HCEC 1CT (cell line): ENCODE measurements around the gene ADPRS.
A peak's percentile ranks its signal among the peaks of the same experiment; 100 is the strongest.

Experiments
- DNase-seq: peaks from one replicate; pipeline ENCODE4 v3.0.0-alpha.2; 2017

ADPRS gene, protein sequence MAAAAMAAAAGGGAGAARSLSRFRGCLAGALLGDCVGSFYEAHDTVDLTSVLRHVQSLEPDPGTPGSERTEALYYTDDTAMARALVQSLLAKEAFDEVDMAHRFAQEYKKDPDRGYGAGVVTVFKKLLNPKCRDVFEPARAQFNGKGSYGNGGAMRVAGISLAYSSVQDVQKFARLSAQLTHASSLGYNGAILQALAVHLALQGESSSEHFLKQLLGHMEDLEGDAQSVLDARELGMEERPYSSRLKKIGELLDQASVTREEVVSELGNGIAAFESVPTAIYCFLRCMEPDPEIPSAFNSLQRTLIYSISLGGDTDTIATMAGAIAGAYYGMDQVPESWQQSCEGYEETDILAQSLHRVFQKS

GRCh38 chr1:36088577-36089392, at the start of gene ADPRS:
TSS of gene ADPRS (plus strand) at chr1:36088892. CDS start at chr1:36088905, 13 bp downstream.
- DNase-seq: peak; percentile 93

DNA sequence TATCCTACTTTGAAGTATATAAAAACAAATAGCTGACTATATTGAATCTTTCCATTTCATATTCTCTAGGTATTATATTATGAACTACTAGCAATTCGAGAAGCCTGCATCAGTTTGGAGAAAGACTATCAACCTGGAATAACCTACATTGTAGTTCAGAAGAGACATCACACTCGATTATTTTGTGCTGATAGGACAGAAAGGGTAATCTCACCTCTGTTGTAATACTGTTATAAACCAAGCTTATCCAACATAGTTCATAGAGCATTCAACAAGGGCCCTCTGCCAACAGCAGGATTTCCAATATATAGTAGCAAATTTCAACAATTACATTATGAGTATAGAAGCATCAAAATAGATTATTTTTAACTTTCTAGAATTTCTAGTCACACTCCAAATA, 48.5 kb upstream of the ADPRS start:
- DNase-seq: no peak

GRCh38 chr1:36051821-36052220, 36.9 kb upstream of the ADPRS start:
- DNase-seq: no peak

DNA sequence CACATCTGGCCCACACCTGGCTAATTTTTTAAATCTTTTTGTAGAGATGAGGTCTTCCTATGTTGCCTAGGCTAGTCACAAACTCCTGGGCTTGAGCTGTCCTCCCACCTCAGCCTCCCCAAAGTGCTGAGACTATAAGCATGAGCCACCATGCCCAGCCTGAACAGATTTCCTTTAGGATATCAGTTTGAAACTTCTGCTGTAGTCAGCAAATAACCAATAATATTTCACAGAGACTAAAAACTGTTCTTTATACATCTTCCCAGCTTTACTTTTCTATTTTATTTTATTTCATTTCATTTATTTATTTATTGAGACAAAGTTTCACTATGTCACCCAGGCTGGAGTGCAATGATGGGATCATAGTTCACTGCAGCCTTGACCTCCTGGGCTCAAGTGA, 34.7 kb upstream of the ADPRS start:
- DNase-seq: no peak

GRCh38 chr1:36055706-36056105, 33.0 kb upstream of the ADPRS start:
- DNase-seq: no peak

DNA sequence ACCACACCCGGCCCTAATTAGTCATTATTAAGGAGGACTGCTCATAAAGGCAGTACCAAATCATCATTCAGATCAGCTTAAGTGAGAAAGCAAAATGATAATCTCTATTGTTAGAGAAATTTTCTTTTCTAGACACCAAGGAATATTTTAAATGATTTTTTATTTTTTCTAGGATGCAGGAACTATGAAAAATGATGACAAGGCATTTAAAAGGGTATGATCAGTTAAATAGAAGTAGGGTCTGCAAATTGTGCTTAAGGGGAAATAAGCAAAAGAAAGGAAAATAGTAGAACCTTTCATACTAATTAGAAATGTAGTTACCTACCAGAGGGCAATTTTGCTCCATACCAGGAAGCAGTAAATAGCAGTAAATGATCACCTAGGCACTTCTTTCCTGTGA, 26.4 kb upstream of the ADPRS start:
- DNase-seq: no peak

DNA sequence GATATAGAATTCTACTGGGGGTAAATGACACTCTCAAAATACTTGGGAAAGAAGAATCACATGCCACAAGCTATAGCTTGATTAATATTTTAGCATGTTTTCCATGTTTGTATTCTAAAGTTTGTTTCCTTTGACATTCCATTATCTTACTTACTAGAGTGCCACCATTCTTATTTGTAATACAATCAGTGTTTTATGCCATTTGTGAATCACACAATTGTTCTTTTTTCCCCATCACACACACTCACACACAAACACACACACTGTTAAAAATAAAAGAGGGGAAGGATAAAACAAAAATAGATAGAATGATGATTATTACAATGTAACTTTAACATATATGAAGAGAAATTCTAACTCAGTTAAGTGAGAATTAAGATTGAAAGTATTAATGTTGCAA, 20.8 kb upstream of the ADPRS start:
- DNase-seq: no peak

- DNase-seq: no peak
Observed at GRCh38 chr1:36068866-36069265, 19.8 kb upstream of the ADPRS start.

GRCh38 chr1:36070349-36070748, 18.3 kb upstream of the ADPRS start:
- no peak for DNase-seq

DNA sequence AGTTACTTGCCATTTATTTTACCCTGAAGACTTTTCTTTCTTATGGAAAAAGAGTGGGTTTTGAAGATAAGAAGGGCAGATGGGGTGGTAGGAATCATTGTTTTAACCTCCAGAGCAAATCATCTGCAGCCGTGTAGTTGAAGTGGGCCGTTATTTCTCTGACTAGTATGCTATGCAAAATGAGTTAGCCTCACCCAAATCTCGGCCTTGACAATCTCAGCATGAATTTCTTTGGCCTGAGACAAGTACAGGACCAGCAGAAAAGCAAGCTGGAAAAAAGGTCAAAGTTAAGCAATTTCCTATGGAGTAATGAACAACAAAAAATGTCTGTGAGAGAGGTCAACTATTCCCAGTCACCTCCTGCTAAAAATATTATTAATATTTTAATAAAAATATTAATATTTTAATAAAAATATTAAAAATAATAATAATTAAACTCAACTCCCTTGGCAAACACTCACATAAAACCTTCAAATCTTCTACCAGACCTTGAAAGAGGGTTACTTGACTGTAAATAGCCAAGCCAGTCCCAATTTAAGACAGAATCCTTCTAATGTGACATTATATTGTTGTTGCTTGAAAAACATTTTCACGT, 11.6 kb upstream of the ADPRS start:
- DNase-seq: no peak

DNA sequence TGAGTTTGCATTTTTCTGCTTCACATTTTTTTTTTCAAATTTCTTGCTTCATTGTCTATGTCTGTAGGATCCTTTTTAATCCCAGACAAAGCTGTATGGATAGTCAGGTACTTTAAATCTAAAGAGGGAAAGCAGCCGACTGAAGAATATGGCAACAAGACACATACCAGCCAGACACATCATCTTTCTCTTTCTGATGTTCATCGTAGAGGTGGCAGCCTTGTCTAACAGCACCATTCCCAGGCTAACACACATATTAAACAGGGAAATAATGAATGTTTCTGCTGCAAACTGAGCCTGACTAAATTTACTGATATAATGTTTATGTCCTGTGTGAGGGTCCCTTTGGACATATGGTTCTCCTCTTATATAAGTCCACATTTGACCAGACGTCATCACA, 8.5 kb upstream of the ADPRS start:
- no peak for DNase-seq

DNA sequence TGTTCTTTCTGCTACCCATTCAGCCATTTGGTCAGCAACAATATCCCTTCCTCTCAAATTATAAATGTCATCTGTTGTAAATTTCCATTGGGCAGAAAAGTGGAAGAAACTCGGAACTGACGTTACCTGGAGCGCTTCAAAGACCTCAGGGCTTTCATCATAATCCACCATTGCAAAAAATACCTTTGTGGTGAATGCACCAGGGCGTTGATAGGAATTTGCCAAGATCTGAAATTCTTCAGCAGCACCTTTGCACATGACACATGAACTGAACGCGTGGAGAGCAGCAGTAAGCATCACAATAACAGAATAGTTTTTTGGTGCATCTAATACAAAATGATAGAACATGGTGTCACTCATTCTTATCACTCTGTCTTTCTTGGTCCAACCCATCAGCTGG, 7.9 kb upstream of the ADPRS start:
- DNase-seq: no peak

DNA sequence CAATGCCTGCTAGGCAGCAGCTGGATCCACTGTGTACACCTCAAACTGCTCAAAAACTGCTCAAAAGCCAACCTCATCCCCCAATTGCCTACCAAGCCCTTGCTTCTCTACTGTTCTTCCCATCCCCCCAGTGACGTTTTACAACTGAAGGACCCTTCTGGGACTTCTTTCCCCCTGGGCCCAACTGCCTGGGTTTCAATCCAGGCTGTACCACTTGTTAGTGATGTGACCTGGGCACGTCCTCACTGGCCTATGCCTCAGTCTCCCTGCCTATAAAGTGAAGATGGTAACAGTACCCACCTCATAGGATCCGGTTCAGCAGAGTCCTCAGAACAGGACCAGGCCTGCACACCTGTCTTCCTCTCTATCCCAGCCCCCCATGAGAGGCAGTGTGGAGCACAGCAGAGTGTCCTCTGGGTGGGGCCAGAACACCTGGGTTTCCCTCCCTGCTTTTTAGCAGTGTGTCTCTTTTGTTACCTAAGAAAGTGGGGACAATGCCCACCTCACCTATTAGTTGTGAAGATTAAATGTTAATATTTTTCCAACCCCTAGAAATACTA, 6.7 kb upstream of the ADPRS start:
- DNase-seq: no peak

DNA sequence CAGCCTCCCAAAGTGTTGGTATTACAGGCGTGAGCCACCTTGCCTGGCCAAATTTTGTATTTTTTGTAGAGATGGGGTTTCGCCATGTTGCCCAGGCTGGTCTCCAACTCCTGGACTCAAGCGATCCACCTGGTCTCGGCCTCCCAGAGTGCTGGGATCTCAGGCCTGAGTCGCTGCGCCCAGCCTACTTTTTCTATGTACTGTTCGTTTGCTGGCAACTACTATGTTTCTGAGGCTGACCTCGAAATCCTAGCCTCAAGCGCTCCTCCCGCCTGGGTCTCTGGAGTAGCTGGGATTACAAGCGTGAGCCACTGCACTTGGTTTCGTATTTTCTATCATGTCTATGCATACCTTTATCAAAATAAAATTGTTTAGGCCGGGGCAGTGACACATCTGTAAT, 5.5 kb upstream of the ADPRS start:
- DNase-seq: no peak

- DNase-seq: no peak
Observed at GRCh38 chr1:36083635-36084496, 4.8 kb upstream of the ADPRS start, which contains the start of gene TEKT2. TSS of gene TEKT2 (plus strand) at chr1:36084094. CDS start at chr1:36084922, 828 bp downstream.

DNA sequence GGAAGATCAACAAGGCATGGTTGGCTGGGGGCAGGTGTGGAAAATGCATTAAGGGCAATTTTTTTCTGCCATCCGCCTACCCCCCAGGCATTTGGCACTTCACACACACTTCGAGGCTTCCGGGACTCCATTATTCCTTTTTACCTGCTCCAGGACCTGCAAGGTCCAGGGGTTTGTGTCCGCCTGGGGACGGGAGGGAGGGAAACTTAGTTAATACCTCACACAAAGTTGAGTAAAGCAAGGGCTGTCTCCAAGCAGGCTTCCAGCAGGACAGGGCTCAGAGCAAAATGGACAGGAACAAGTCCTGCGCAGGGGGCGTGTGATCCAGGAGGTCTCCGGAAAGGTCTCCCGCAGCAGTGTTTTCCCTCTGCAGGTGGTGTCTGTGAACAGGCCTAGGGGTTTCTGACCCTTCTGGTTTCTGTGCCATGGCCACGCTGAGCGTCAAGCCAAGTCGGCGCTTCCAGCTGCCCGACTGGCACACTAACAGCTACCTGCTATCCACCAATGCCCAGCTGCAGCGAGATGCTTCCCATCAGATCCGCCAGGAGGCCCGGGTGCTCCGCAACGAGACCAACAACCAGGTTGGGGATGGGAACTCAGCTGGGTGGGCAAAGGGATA, 4.1 kb upstream of the ADPRS start:
- no peak for DNase-seq

GRCh38 chr1:36085126-36085525, 3.6 kb upstream of the ADPRS start:
- DNase-seq: no peak

GRCh38 chr1:36085686-36086526, 2.8 kb upstream of the ADPRS start:
- no peak for DNase-seq

GRCh38 chr1:36086529-36087232, 2.0 kb upstream of the ADPRS start:
- DNase-seq: no peak
